HK-2 (cell line): ENCODE results near the gene MAPKAPK5.
"Not testable (repeated sequence)": the region's sequence is repeated elsewhere in the genome, so short reads cannot be mapped to it uniquely, and the experiment has no call there.

Experiments used
- DNase-seq: peaks from one replicate; pipeline ENCODE4 v3.0.0-alpha.2; 2018; ENCODE audit not compliant: unreplicated experiment

Gene MAPKAPK5

DNA sequence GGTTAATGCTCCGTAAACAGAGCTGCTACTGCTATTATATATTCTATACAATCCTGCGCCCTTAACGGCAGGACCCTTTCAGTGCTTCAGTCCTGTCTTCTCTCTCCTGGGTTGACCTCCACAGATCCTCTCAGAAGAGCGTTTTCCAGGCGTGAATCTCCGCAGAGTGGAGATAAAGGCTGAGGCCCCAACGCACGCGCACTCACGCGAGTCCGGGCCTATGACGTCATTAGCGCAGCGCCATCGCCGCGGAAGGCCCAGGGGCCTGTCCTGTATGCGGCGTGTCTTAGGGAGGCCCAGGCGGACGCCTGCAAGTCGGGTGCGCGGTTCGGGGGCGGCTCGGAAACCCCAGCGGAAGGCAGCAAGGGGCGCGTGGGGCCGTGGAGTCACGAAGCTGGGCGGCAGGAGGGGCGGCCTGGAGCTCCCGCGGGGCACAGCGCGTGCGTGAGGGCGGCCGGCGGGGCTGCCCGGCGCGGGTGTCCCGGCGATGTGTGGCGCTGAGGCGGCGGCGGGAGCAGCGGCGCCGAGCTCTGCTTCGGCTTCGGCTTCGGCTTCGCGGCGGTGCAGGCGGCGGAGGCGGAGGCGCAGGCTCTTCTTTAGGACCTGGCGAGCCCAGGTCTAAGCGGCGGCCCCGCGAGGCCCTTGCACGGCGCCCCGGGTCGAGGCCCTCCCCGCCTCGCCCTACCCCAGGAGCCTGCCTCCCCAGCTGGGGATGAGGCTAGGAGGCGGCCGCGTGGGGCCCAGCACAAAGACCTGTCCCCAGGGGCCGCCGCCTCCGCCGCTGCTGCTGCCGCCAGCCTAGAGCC is at the start of gene MAPKAPK5:
Gene MAPKAPK5 (plus strand): TSS at position 479 of the 806 bp plus-strand sequence. CDS start 506 bp downstream, outside the sequence.
- DNase-seq: peak; percentile 95

GRCh38 chr12:111792856-111793235 is 49.2 kb upstream of the MAPKAPK5 start:
- DNase-seq: no peak

- DNase-seq: no peak
Measured at GRCh38 chr12:111798182-111798581, 43.8 kb upstream of the MAPKAPK5 start.

GRCh38 chr12:111799758-111800157 is 42.3 kb upstream of the MAPKAPK5 start:
- no peak for DNase-seq

- no peak for DNase-seq
Measured at GRCh38 chr12:111803038-111803626, 38.9 kb upstream of the MAPKAPK5 start.

GRCh38 chr12:111803851-111804250 is 38.2 kb upstream of the MAPKAPK5 start:
- DNase-seq: no peak

GRCh38 chr12:111806304-111806703 is 35.7 kb upstream of the MAPKAPK5 start:
- no peak for DNase-seq

DNA sequence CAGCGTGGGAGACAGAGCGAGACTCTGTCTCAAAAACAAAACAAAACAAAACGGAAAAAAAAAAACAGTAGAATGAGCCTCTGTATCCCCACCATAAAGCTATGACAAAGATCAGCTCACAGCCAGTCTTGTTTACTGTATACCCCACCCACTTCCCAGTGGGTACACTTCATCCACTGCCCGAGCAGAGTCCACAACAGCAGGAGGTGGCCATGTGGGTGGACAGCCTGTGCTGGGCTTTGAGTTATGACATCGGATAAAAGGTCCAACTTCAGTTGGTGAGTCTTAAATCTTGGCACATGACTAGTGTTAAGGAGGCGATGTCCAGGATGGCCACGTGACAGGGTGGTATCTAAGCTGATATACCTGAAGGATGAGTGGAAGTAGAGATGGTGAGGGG is 34.8 kb upstream of the MAPKAPK5 start:
- DNase-seq: no peak

GRCh38 chr12:111812881-111813741 is 28.9 kb upstream of the MAPKAPK5 start:
- DNase-seq: peak; percentile 73

GRCh38 chr12:111816065-111816615 is 25.9 kb upstream of the MAPKAPK5 start:
- DNase-seq: no peak

DNA sequence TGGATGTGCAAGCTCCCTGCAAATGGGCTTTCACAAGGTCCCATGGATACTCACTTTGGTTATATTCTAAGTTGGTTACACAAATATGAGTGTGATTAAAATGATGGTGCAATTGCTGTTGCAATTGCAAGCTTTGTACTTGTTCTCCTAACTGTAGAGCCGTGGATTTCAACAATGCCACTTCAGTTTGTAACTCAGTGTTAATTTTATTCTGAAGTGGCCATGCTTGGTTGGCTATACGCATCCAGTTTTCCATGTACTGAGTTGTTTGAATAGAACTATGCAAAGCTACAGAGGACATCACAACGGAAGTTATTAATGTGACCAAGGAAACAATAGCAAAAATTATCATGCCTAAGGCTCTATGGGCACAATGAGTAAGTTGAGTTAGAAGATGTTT is 25.1 kb upstream of the MAPKAPK5 start:
- not testable (repeated sequence) for DNase-seq

GRCh38 chr12:111818340-111818739 is 23.7 kb upstream of the MAPKAPK5 start:
- no peak for DNase-seq

GRCh38 chr12:111819191-111820158 is 22.6 kb upstream of the MAPKAPK5 start:
- DNase-seq: no peak

DNA sequence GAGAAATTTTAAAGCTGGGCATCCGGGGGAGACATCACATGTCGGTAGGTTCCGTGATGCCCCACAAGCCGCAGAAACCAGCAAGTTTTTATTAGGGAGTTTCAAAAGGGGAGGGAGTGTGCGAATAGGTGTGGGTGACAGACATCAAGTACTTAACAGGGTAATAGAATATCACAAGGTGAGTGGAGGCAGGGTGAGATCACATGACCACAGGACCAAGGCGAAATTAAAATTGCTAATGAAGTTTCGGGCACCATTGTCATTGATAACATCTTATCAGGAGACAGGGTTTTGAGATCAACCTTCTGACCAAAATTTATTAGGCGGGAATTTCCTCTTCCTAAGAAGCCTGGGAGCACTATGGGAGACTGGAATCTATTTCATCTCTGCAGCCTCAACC is 21.2 kb upstream of the MAPKAPK5 start:
- DNase-seq: not testable (repeated sequence)

DNA sequence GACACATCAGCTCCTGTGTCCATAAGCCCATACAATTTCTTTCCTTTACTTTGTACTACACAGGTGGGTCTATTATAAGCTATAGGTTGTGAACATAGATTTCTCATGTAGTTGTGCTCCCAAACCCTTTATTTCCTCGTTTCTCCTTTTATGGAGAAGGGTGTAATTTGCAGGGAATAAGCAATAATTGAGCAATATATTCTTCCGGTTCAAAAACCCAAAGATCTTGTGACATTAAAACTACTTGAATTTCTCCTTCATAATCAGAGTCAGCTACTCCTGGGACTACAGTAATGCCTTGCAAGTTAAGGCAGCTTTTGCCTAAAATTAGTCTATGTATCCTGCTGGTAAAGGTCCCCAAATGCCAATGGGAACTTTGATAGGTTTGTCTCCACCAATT is 19.1 kb upstream of the MAPKAPK5 start:
- no peak for DNase-seq

DNA sequence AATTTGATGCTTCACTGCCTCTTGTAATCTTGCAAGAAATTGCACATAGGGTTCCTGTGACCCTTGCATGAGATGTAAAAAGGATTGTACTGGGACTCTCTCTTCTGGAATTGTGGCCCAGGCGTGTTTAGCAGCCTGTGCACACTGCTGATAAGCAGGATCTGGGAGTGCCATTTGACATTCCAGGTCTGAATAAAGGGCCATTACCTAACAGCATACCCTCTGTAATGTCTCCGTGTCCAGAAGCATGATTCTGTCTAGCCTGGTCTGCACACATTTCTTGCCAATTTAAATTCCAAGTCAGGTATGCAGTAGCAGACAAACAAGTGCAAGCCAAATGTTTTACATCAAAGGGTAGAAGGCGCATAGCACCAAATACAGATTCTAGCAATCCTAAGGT is 18.1 kb upstream of the MAPKAPK5 start:
- DNase-seq: no peak

- DNase-seq: not testable (repeated sequence)
Measured at GRCh38 chr12:111824312-111824711, 17.7 kb upstream of the MAPKAPK5 start.

- no peak for DNase-seq
Measured at GRCh38 chr12:111825509-111825908, 16.5 kb upstream of the MAPKAPK5 start.

GRCh38 chr12:111826316-111826715 is 15.7 kb upstream of the MAPKAPK5 start:
- no peak for DNase-seq

GRCh38 chr12:111826992-111827391 is 15.0 kb upstream of the MAPKAPK5 start:
- no peak for DNase-seq

DNA sequence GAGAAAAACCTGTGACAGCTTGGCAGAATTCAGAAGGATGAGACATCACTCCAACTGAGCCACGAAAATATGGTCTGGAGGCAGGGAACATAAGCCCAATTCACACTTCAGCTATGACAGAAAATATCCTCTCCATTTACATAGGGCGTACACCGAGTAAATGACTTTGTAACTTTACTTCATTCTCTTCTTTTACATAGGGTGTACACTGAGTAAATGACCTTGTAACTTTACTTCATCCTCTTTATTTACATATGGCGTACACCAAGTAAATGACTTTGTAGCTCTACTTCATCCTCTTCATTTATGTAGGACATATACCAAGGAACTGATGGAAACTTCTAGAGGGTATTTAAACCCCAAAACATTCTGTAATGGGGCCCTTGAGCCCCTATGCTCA is 14.1 kb upstream of the MAPKAPK5 start:
- no peak for DNase-seq
